NCI-H2227 treated with DMSO at 0.1 percent for 48 hours (cell line): ENCODE data around the gene RAB10.
"Not testable (repeated sequence)": the region's sequence is repeated elsewhere in the genome, so short reads cannot be mapped to it uniquely, and the experiment has no call there.

Source experiments
- DNase-seq: peaks from one replicate; lab custom pipeline; 2025; lab: John Stamatoyannopoulos, UW

The RAB10 gene

GRCh38 chr2:26016012-26016705 is 17.7 kb upstream of the RAB10 start:
- no peak for DNase-seq

GRCh38 chr2:26016706-26017045 is 17.2 kb upstream of the RAB10 start:
- not testable (repeated sequence) for DNase-seq

GRCh38 chr2:26017464-26018183 is 16.3 kb upstream of the RAB10 start:
- no peak for DNase-seq

- no peak for DNase-seq
These were observed 15.5 kb upstream of the RAB10 start for GRCh38 chr2:26018184-26019055.

- DNase-seq = no peak
These were observed 13.6 kb upstream of the RAB10 start for GRCh38 chr2:26020231-26020640.

GRCh38 chr2:26024260-26024659 is 9.6 kb upstream of the RAB10 start:
- no peak for DNase-seq

GRCh38 chr2:26025509-26025908 is 8.4 kb upstream of the RAB10 start:
- DNase-seq = no peak

- not testable (repeated sequence) for DNase-seq
These were observed 5.8 kb upstream of the RAB10 start for GRCh38 chr2:26028083-26028482.

- peak; percentile 88 for DNase-seq
These were observed 1.2 kb upstream of the RAB10 start for GRCh38 chr2:26032586-26033269.

- peak; percentile 92 for DNase-seq
These were observed 540 bp upstream of the RAB10 start for GRCh38 chr2:26033270-26033817.

- DNase-seq = no peak
These were observed 731 bp downstream of the RAB10 start for GRCh38 chr2:26034637-26034992.

- no peak for DNase-seq
These were observed 1.3 kb downstream of the RAB10 start for GRCh38 chr2:26035090-26035743.

- no peak for DNase-seq
These were observed 5.9 kb downstream of the RAB10 start for GRCh38 chr2:26039603-26040323.

GRCh38 chr2:26043109-26043508 is 9.2 kb downstream of the RAB10 start:
- DNase-seq = no peak

- no peak for DNase-seq
These were observed 10.2 kb downstream of the RAB10 start for GRCh38 chr2:26043862-26044696.

- no peak for DNase-seq
These were observed 14.9 kb downstream of the RAB10 start for GRCh38 chr2:26048791-26049190.

GRCh38 chr2:26049641-26050040 is 15.8 kb downstream of the RAB10 start:
- no peak for DNase-seq

GRCh38 chr2:26052740-26053139 is 18.9 kb downstream of the RAB10 start:
- DNase-seq = no peak

- DNase-seq = no peak
These were observed 20.9 kb downstream of the RAB10 start for GRCh38 chr2:26054598-26055348.
